Amniotic stem cell (primary cell): ENCODE data around the gene NUP54.

Source experiments
- DNase-seq: peaks from one replicate; lab custom pipeline; 2025; lab: John Stamatoyannopoulos, UW

The NUP54 gene

DNA sequence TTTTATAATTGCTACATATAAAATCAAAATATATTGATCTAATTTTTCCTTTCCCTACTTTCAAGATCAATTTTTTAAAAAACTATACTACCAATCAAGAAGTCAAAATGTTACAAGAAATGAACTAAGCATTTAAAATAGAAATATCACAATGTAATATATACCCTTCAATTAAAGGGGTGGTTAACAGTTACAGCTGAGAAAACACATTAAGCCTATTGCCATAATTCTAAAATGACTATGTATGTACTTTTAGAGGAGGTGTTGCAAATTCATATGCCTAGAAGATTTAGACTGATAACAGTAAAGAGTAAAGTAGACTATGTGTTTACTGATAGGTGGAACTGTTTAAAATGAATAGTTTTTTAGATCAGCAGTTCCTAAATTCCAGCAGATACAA lies 3.7 kb downstream of the NUP54 start:
- no peak for DNase-seq

DNA sequence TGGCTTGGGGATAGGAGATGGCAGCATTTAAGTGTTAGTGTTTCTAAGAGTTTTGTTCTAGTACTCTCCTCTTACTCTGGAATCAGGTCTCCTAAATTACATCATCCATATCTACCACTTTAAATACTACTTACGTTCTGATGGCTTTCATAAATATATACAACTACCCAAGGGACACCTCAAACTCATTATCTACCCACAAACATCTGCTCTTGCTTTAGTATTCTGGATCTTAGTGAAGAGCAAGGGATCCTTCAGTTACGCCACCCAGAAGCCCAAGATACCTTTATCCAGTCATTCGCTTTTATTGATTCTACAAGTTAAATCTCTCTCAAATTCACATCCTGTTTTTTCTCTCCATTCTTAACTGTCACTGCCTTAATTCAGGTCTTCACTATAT lies 7.0 kb downstream of the NUP54 start:
- DNase-seq, result no peak

DNA sequence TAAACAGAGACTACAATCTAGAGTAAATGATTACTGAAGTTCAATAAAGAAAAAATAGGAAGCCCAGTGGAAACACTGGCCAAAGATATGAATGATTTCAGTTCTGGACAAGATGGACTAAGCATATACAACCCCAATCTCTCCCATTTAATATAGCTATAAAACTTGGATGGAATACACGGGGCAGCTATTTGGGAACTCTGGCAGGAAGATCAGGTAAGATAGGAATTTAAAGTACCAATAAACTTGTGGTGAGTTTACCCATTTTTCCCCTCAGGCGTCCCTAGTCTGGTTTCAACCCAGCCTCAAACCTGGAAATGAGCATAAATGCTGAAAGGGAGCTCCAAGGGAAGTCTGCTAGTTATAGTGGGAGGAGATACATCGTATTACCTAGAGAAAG lies 20.4 kb downstream of the NUP54 start:
- DNase-seq, result no peak

DNA sequence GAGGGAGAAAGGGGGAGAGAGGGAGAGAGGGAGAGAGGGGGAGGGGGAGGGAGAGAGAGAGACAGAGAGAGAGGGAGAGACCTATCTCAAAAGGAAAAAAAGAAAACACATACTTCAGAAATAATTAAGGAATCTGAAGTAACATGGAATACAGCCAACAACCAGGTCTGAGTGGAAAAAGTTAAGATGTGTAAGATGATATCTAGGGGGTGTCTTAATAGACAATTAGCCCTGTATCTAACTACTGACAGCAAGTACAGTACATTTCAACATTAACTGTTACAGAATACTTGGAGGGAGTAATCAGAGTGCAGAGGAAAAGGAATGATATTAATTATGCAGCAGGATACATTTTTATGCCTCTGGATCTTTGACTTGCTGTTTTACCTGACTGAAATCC lies 22.4 kb downstream of the NUP54 start:
- no peak for DNase-seq

DNA sequence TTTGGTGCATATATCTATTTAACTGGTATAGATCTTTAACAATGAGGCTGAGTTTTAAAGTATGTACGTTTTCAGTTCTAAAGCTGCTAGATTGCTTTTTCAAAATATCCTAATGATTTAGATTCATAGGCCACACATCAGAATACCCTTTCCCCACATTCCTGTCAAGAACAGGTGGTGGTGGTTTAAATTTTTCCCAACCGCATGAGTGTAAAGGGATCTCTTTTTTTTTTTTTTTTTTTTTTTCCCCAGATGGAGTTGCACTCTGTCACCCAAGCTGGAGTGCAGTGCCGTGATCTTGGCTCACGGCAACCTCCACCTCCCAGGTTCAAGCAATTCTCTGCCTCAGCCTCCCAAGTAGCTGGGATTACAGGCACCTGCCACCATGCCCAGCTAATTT lies 28.0 kb downstream of the NUP54 start:
- no peak for DNase-seq

DNA sequence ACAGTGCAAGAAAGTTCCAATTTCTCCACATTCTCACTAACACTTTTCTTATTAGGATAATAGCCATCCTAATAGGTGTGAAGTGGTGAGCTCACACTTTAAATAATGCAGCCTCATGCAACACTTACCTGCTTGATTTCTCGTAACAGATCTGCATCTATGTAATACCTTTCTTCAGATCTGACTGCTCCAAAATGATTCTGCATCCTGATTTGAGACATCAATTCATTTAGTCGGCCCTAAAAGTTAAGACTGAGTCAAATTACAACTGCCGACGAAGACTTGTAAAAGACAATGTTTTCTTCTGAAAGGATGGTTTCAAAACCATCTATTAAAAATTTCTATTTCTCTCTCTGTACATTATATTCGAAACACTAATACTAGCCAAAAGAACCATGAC lies 30.7 kb downstream of the NUP54 start:
- no peak for DNase-seq

DNA sequence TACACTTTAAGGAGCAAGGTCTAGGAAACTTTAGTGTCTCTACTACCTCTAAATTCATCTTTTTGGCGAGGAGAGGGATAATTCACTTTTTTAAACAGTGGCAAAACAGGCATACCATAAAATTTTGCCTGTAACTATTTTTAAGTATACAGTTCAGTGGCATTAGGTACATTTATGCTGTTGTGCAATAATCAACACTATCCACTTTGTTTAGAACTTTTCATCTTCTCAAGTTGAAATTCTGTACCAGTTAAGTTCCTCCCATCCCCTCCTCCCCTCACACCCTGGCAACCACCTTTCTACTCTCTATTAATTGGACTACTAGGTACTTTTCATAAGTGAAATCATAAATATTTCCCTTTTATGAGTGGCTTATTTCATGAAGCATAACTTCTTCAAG lies 31.4 kb downstream of the NUP54 start:
- no peak for DNase-seq

DNA sequence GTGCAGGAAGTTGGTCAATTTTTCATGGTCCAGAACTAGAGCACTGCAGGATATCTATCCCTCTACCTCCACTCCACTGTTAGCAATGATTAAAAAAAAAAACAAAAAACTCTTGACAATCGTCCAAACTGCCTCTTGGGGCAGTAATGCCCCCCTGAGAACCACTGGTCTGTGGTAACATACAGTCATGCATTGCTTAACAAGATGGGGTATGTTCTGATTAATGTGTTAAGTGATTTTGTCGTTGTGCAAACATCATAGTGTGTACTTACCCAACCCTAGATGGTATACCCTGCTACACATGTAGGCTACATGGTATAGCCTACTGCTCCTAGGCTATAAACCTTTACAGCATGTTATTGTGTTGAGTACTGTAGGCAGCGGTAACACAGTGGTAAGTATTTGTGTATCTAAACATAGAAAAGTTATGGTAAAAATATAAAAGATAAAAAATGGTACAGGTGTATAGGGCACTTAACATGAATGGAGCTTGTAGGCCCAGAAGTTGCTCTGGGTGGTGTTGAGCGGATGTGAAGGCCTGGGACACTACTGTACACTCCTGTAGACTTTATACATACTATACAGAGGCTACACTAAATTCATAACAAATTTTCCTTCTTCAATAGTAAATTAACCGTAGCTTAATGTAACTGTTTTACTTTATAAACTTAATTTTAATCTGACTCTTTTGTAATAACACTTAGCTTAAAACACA lies 39.6 kb downstream of the NUP54 start:
- DNase-seq, result no peak

DNA sequence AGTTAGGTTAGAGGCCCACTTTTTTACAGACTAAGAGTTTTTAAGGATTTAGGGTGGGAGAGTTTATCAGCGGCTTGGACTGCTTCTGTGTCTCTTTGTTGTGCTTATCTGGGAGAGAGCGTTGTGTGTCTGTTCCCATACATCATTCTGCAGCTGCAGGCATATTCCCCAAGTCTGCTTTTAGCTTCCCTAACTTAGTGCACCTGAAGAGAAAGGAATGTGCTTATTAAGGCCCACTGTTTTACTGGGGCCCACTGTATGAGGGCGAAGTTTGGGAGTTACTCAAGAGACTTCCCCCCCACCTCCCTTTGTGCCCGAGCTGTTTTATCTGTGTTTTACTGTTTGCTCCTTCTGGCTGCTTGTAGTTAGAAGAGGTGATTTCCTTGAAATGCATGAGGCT lies 41.8 kb downstream of the NUP54 start:
- DNase-seq, result no peak

DNA sequence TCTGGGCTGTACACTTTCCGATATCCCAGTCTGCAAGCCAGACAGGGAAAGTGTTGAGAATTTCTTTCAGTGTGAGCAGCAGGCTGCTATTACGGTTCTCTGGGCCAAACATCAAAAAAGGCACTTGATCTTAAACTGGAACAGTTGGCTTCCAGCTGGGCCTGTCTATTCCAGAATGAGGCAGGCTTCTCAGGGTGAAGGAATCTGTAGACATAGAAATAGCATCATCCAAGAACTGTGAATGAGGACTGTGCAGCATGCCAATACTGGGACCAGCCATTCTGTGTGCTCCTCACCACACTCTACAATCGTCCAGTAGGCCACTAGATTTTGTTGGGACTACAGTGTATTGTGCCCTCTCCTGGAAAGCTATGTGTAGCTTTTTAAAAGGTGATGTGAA lies 42.5 kb downstream of the NUP54 start:
- DNase-seq, result no peak

DNA sequence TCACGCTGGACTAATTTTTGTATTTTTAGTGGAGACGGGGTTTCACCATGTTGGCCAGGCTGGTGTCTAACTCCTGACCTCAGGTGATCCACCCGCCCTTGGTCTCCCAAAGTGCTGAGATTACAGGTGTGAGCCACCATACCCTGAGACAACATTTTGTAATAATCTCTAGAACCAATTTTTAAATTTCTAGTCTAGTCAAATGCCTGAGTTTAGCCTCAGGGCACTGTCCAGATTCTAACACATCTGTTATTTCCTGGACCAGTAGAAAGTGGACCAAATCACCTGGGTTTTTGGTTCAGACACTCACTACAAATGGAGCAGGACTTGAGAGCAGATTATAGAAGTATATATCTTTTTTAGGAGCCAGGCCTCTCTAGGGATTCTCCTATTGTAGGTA lies 52.1 kb downstream of the NUP54 start:
- no peak for DNase-seq

DNA sequence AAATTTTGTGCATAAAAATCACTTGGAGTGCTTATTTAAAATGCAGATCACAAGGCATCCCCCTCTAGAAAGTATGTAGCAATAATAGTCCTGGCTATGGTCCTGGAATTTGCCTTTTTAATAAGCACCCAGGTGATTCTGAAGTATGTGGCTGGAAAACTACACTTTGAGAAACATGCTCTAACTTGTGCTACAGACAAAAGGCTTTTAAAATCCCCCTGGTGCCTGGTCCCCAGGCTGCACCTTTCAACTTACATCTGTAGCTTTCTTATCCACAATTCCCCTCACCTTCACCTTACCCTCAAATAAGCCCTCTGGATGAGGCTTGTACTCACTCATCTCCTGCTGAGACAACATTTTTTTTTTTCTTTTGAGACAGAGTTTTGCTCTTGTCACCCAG lies 52.6 kb downstream of the NUP54 start:
- DNase-seq, result no peak

DNA sequence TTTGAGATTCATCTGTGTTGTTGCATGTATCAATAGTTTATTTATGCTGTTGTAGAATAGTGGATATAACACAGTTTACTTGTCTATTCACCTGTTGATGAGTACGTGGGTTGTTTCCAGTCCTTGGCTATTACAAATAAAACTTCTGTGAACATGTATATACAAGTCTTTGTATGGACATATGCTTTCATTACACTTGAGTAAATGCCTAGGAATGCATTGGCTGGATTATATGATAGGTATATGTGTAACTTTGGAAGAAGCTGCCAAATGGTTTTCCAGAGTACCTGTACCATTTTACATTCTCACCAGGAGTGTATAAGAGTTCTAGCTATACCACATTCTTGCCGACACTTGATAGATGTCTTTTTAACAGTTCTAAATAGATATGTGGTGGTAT lies 57.1 kb downstream of the NUP54 start:
- no peak for DNase-seq

DNA sequence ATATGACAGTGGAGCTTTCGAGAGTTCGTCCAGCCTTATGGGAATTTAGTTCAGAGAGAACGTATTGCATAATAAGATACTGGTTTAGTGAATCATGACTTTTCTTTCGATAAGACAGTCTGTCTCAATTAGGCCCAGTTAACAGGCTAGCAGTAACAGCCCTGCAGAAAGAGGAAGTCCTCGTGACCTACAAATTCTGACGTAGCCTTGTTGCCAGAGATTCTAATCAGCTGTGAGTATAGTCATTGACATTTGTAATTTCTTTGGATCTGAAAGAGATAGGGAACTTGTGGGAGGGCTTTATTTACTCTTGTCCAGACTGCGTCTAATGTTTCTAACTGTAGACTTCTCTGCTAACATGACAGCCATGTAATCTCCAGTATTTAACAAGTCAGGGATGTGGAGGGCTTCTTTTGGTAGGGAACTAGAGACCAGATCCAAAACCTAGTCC lies 57.9 kb downstream of the NUP54 start:
- DNase-seq, result peak; percentile 9

DNA sequence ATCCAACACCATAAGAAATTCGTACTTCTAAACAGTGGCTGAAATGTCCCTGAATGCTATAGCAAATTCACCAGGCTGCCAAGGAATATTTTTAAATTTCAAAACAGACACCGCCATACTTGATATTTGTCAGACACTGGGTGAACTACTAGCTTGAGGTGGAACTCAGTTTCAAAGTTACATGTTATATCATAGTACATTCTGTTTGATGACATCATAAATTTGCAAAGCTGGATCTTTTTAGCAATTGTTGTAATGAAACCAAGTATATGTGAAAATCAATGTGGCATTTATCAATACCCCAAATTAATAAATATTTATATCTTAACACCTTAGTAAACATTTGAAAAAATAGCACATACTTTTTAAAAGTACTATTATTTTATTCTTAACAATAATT lies 59.5 kb downstream of the NUP54 start:
- no peak for DNase-seq

DNA sequence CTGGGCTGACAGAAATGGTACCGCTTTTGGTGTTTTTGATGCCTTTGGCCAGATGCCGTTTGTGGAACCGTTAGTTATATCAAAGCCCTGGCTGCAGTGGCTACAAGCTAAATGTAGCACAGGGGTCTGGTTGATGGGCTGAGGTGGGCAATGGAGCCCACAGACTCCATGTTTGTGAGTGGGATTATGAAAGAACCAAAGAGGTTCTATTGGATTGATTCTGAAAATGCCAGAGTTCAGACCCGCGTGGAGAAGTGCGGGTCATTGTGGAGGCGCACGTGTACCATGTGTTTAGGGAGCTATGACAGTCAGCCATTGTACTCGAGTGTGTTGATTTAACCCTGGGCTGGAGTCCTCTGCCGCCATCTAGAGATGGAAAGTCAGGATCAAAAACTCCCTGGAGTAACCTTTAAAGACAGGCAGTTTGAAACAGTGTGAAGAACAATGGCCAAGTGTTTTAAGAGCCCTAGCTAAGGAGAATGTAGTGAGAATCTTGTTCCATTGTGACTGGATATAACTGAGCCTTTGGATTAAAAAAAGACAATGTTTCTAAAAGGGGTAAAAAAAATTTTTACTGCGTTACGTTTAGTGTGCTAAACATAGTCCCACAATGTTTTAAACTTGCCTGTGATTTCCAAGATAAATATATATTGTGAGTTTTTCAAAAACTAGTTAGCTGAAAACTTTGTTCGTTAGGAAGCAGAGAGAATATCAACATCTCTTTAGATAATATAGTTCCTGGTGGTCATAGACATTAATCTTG lies 61.0 kb downstream of the NUP54 start:
- peak; percentile 9 for DNase-seq

DNA sequence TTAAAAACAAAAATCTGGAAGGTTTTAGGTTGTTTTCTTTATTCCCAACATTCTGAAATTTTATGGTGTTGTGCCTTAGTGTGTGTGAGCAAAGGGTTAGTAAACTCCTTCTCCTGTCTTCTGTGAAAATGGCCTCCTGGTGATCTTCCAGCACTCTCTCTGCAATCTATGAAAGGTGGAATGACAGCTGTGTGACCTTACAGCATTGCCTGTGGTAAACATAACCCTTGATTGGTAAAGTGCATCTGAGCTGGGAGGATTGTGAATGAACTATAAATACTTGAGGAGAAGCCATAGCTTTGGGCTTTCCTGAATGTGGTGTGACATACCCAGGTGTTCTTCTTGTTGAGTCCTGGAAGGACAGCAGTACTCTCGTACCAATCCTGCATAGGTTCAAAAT lies 63.7 kb downstream of the NUP54 start:
- DNase-seq, result no peak

DNA sequence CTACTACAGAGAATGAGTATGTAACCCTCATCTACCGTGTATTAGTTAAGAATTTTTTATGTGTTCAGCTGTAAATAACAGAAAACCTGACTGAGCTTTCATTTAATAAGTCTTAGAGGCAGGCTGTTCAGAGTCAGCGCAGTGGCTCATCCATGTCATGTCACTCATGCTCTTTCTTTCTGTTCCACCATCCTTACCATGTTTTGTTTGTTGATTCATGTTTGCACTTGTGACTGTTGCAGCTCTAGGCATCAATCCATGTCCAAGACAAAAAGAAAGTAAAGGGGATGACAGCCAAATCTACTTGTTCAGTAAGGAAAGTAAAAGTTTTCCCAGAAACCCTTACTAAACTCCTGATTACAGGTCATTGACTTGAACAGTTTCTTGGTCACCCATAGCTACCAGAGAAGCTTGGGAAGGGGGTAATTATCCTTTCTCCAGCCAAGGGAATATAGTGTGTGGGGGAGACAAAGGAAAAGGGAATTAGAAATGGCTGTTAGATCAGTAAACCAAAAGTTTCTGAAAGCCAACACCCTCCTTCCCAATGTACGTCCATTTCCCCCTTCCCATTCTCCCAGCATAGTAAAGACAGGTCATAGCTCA lies 64.7 kb downstream of the NUP54 start:
- DNase-seq, result no peak

DNA sequence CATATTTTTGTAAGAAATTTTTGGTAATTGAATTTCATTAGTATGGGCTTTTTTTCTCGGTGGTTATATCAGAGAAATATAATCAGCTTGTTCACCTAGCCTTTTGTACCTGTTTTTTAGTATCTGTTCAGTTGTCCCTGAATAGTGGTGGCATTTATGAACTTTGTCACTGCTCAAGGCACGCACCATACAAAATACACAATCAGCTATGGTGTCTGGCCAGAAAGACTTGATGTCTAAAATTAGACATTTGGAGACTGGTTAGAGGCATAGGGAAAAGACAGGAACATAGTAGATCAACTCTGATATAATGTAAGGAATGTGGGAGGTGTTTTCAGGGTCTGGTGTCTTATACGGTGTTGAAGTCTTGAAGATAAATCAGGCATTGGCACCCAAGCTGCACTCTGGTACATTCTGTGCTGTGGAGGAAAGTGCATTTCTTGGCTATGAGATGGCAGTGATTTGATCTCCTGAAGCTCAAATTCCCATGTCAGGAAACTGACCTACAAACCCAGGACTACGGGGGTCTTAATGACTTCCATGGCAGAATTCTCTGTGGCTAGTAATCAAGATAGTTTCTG lies 70.1 kb downstream of the NUP54 start:
- DNase-seq, result no peak

DNA sequence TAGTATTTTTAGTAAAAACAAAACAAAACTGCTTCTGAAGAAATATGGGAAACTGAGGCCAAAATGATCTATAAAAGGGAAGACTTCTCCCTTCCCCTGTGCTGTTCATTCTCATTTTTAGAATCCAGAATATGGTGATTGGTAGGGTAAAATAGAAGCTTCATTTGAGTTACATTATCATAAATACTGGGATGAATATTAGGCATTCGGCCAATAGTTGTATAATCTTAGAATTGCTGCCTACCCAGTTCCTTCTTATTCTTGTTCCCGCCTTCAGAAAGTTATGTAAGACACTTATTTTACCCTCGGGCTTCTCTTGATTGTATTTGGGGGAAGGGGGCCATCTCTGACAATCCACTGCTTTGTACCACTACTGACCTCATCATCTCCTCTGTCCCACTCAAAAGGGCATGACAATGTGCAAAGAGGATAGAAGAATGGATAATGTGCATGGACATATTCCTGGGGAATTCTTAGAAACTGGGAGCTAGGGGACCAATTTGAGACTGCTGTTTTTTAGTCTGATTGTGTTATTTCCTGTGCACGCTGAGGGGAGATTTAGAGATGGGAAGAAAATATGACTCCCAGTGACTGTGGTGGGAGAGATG lies 73.1 kb downstream of the NUP54 start:
- DNase-seq, result no peak

DNA sequence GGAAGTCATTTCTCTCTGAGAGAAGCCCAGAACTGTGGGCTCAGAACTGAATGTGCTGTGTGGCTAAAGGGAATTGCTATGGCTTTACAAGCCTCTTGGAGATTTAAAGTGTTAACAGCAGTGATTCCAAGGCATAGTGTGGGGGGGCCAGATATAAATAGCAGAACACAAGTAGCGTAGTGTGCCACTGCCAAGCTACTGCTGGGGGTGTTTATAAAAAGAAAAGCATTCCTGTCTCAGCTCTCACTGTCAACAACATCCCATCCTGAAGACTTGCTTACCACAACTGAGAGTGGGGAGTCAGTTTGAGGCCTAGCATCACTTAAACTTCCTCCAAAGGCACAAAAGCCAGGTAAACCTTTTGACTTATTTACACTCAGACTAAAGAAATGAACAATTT lies 73.7 kb downstream of the NUP54 start, which contains the start of gene ART3:
Gene ART3 (plus strand): TSS at position 242 of the 400 bp plus-strand sequence. CDS start 1,181 bp downstream, outside the sequence.
- DNase-seq, result no peak

DNA sequence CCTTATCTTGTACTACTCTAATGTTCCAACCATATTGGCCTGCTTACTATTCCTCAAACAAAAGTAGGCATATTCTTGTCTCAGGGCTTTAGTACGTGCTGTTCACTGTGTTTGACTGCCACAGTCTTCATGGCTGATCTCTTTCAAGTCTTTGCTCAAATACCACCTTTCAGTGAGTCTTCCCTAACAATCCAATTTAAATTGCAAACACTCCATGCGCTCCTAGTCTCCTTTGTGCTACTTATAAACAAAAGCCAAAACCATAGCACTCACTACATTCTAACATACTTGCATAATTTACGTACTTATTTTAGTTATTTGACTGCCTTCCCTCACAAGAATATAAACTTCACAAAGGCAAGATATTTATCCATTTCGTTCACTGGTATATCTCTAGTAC lies 75.4 kb downstream of the NUP54 start:
- no peak for DNase-seq
